Left forelimb (tissue), 1 donor: ENCODE results near the gene RGPD3.

Experiments used
- DNase-seq: peaks from one replicate; pipeline ENCODE4 v3.0.0-alpha.2; 2018; ENCODE audit warnings: low spot score

RGPD3 gene

DNA sequence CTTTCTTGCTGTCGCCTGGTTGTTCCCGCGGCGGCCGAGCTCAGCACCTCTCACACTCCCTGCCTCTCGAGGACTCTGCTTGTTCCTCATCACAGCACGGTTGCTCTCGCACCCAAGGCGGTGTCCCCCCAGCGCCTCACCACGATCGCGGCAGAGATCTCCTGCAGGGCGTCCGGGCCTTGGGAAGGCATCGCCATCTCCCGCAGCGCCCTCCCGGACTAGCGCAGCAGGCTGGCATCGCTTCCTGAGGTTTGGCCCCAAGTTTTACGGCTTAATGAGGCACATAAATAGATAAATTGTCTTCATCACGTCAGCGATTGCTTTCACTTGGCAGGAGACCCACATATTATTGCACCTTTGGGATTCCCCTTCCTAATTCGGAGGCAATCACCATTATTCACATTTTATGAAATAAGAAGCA is 125.4 kb downstream of the RGPD3 start:
- DNase-seq: no peak

DNA sequence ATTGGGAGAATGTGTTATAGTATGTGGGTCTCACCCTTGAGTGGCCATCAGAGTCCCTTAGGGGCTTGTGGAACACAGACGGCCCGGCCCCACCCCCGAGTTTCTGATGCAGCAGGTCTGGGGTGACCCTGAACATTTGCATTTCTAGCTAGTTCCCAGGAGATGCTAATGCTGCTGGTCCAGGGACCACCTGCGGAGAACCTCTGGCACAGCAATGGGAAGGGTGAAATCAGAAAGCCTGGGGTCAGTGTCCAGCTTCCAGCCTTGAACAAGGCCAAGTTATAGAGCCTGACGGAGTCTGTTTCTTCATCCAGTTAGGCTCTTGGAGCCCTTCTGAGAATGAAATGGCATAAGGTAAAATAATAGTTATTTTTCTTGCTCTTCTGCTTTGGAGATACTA is 126.5 kb downstream of the RGPD3 start:
- DNase-seq: no peak
